Stomach smooth muscle (tissue), 2 donors: Measurements from ENCODE around the gene SHROOM3.
"Not testable (repeated sequence)": the region's sequence is repeated elsewhere in the genome, so short reads cannot be mapped to it uniquely, and the experiment has no call there.

ENCODE experiments used
- H3K27ac ChIP-seq: one replicate; pipeline ENCODE4 v1.7.0; 2013; ENCODE audit warnings: mild to moderate bottlenecking, low read length, inconsistent platforms
- H3K27me3 ChIP-seq, 2 donors: one replicate each; pipeline ENCODE4 v1.7.0; 2013; ENCODE audit warnings: low read length in 2 of 2; ENCODE audit not compliant: insufficient read depth in 2 of 2, control insufficient read depth in 1 of 2
- H3K36me3 ChIP-seq, 2 donors: one replicate each; pipeline ENCODE4 v1.7.0; 2013; ENCODE audit warnings: low read length in 2 of 2; ENCODE audit not compliant: control insufficient read depth in 2 of 2, insufficient read depth in 2 of 2
- H3K4me1 ChIP-seq: one replicate; pipeline ENCODE4 v1.7.0; 2013; ENCODE audit warnings: low read length; ENCODE audit not compliant: control insufficient read depth, insufficient read depth
- H3K4me3 ChIP-seq, 2 donors: one replicate each; pipeline ENCODE4 v1.7.0; 2013; ENCODE audit warnings: low read length in 2 of 2
- H3K9ac ChIP-seq, 2 donors: one replicate each; pipeline ENCODE4 v1.7.0; 2013; ENCODE audit warnings: low read length in 2 of 2, mild to moderate bottlenecking in 1 of 2
- H3K9me3 ChIP-seq, 2 donors: one replicate each; pipeline ENCODE4 v1.7.0; 2013; ENCODE audit warnings: low read length in 2 of 2; ENCODE audit not compliant: control insufficient read depth in 2 of 2
- donor health status: healthy.
- donor health status: Pancreatic carcinoma.

SHROOM3 gene

DNA sequence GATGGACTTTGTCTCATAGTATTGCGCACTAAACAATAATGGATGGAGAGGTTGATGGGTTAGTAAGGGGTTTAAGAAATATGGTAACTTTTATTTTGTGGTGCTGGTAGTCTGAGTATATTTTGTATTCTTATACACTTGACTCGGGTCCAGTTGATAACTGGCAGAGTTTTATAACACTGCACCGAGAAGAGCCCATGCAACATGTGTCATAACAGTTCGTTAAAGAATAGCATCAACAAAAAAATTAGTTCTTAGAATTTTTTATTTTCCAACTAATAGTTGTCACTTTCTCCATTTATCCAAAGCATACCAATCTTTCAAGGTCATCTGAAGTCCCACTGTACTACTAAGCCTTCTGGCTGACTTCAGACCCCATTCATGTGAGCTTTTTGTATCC is 287.8 kb downstream of the SHROOM3 start:
- Histone ChIP-seq H3K27me3 (no peaks in the 10 kb centered on the region), H3K4me1 (no peaks in the 10 kb centered on the region), H3K9me3 (no peaks in the 10 kb centered on the region), H3K9ac (no peak overlapping the region), H3K4me3 (no peak overlapping the region), H3K27ac (no peak overlapping the region), H3K36me3 (no peaks in the 10 kb centered on the region)

DNA sequence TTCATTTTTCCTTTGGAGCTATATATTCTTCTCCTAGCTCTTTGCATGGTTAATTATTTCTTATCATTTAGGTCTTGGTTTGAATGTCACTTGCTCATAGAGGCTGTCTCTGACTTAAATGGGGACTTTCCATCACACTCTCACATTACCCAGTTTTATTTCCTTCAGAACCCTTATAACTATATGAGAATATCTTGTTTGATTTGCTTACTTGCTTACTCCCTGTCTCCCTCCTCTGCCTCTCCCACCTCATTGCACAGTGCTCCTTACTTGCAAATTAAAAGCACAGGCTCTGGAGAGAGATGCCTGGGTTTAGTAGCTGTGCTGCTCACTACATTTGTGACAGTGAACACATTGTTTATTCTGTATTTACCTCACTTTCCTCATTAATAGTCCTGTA is 288.3 kb downstream of the SHROOM3 start:
- Histone ChIP-seq H3K9ac (no peak overlapping the region), H3K36me3 (no peaks in the 10 kb centered on the region), H3K4me3 (no peak overlapping the region), H3K9me3 (no peaks in the 10 kb centered on the region), H3K27ac (no peak overlapping the region), H3K4me1 (no peaks in the 10 kb centered on the region), H3K27me3 (no peaks in the 10 kb centered on the region)

DNA sequence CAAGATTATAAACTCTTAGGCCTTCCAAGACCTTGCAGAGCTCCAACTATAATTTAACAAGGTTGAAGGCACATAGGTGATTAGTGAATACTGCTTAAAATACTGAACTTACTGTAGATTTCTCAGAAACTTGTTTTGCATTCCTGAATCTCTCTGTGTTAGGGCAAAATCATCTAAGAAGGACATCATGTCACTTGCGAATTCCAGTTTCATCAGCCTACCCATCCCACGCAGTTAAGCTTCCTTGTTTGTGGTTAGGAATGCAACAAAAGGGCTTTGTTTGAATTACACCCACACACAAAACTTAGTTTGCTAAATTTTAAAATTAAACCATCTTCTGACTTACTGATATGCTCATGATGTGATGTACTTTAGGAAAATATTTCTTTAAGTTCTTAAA is 288.9 kb downstream of the SHROOM3 start:
- Histone ChIP-seq H3K27ac (no peak overlapping the region), H3K4me1 (no peaks in the 10 kb centered on the region), H3K4me3 (no peak overlapping the region), H3K9ac (no peak overlapping the region), H3K36me3 (no peaks in the 10 kb centered on the region), H3K9me3 (no peaks in the 10 kb centered on the region), H3K27me3 (no peaks in the 10 kb centered on the region)

DNA sequence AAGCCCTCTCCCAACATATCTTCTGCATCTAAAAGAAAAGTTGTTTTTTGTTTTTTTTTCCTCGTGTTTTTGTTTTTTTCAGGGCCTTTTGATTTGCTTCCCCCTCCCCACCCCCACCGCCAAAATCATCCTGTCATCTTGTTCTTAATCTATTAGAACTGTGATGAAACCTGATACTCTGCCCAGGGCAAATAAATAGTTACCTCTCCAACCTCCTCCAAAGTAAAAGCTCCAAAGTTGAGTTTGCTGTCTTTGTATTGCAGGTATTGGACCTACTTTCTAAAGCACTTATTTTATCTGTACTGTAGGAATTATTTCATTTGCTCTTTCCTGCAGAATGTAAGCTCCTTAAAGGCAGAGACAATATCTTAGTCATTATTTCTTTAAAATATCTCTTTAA is 290.0 kb downstream of the SHROOM3 start:
- Histone ChIP-seq H3K27me3 (no peaks in the 10 kb centered on the region), H3K4me3 (no peak overlapping the region), H3K36me3 (no peaks in the 10 kb centered on the region), H3K9me3 (no peaks in the 10 kb centered on the region), H3K27ac (no peak overlapping the region), H3K4me1 (no peaks in the 10 kb centered on the region), H3K9ac (no peak overlapping the region)

DNA sequence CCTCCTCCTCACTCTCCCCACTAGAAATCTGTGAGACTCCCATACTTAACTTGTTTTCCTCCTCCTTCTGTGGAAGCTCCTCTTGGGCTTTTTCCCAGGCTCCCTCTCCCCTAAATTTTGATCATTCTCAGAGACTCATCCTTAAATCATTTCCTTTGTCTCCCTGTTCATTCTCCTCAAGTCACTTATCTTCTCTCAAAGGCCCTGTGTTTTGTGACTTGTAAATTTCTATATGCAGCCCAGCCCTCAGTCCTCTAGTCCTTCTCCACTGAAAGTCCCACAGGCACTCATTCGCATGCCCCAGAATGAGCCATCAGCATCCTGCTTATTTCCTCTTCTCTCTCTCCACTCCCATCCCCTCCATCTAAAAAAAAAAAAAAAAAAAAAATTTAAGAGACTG is 291.1 kb downstream of the SHROOM3 start:
- Histone ChIP-seq H3K36me3 (no peaks in the 10 kb centered on the region), H3K27me3 (no peaks in the 10 kb centered on the region), H3K4me1 (no peaks in the 10 kb centered on the region), H3K27ac (no peak overlapping the region), H3K9me3 (no peaks in the 10 kb centered on the region), H3K4me3 (no peak overlapping the region), H3K9ac (no peak overlapping the region)

DNA sequence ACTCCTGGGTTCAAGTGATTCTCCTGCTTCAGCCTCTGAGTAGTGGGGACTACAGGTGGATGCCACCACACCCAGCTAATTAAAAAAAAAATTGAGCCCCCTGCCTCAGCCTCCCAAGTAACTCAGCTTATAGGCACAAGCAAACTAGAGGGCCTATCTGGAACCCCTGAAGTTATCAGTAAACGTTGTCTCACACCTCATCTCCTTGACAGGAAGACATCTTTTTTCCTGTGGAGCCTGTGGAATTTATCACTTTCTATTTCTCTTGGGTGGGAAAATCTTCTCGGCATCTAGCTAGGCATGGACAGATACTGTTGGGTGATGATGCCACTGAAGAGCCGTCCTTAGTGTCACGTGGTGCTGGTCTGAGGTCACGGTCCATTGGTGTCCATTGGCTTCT is 291.6 kb downstream of the SHROOM3 start:
- H3K4me1 ChIP-seq: no peaks in the 10 kb centered on the region
- H3K27me3 ChIP-seq: no peaks in the 10 kb centered on the region
- no peak overlapping the region for H3K9ac ChIP-seq

DNA sequence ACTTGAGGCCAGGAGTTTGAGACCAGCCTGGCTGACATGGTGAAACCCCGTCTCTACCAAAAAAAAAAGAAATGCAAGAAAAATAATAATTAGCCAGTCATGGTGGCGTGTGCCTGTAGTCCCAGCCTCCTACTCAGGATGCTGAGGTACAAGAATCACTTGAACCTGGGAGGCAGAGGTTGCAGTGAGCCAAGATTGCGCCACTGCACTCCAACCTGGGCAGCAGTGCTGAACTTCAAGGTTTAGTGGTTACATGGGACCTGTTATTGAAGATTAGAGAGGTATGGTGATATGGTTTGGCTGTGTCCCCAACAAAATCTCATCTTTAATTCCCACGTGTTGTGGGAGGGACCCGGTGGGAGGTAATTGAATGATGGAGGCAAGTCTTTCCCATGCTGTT is 292.9 kb downstream of the SHROOM3 start:
- H3K27ac ChIP-seq, H3K27me3 ChIP-seq, H3K9ac ChIP-seq, H3K4me3 ChIP-seq, H3K4me1 ChIP-seq, H3K36me3 ChIP-seq, H3K9me3 ChIP-seq: not testable (repeated sequence)

More for the DNA sequence above, 291.6 kb downstream of the SHROOM3 start:
- Histone ChIP-seq H3K36me3 (no peaks in the 10 kb centered on the region), H3K9me3 (no peaks in the 10 kb centered on the region), H3K4me3 (no peak overlapping the region), H3K27ac (no peak overlapping the region)

DNA sequence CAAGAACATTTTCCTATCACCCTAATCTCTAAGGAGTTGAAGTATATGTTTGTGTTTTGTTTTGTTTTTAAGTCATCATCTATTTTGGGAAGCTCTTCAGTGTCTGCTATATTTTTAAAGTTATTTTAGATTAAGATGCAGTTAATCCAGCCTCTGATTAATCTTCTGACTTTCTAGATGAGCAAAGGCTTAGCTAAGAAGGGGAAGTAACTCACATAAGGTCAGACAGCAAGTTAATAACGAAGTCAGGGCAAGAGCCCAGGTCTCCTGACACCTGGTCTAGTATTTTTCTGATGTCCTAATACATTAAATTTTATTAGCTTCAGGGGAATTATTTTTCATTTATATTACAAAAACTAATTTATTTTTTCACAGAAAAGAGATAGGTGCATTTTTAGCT is 294.4 kb downstream of the SHROOM3 start:
- no peaks in the 10 kb centered on the region for H3K27me3 ChIP-seq
- H3K9ac ChIP-seq: no peak overlapping the region
- no peaks in the 10 kb centered on the region for H3K36me3 ChIP-seq
- H3K27ac ChIP-seq: no peak overlapping the region
- no peaks in the 10 kb centered on the region for H3K9me3 ChIP-seq
- peaks cover 5% of the 10 kb centered on the region for H3K4me1 ChIP-seq
- no peak overlapping the region for H3K4me3 ChIP-seq

DNA sequence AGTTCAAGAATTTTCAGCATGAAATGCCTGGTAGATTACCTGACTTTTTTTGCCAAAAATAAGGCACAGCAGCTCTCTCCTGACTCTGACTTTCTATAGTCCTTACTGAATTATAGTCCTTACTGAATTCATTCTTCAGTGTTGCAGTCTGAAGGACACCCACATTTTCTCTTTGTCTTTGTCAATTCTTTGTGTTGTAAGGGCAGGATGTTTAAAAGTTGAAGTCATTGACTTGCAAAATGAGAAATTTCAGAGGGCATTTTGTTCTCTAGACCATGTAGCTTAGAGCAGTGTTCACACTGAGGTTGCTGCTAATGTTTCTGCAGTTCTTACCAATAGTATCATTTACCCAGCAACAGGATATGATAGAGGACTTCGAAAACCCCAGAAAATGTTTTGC is 295.0 kb downstream of the SHROOM3 start:
- H3K27me3 ChIP-seq: no peaks in the 10 kb centered on the region
- no peaks in the 10 kb centered on the region for H3K36me3 ChIP-seq
- no peak overlapping the region for H3K27ac ChIP-seq
- no peak overlapping the region for H3K4me3 ChIP-seq
- peaks cover 5% of the 10 kb centered on the region for H3K4me1 ChIP-seq
- H3K9me3 ChIP-seq: no peaks in the 10 kb centered on the region
- no peak overlapping the region for H3K9ac ChIP-seq

DNA sequence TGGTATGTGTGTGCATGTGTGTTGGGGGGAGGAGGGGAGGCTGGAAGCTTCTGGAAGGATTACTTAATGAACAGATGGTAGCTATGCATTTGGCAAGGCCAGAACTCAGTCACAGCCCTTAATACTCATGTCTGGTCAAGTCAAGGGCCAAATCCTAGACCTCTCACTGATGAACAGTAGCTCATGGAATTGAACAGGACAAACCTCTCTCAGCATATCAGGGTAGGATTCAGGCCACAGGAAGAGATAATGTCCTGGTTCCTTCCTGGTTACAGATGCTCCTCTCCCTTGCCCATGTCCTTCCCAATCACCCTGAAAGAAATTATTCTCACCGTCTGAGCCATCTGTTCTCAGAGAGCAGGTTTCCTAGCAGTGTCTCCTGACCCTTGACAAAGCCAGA is 297.2 kb downstream of the SHROOM3 start:
- no peak overlapping the region for H3K27ac ChIP-seq
- H3K9me3 ChIP-seq: no peaks in the 10 kb centered on the region
- H3K4me3 ChIP-seq: no peak overlapping the region
- H3K27me3 ChIP-seq: no peaks in the 10 kb centered on the region
- H3K4me1 ChIP-seq: peaks cover 5% of the 10 kb centered on the region
- no peak overlapping the region for H3K9ac ChIP-seq
- no peaks in the 10 kb centered on the region for H3K36me3 ChIP-seq

DNA sequence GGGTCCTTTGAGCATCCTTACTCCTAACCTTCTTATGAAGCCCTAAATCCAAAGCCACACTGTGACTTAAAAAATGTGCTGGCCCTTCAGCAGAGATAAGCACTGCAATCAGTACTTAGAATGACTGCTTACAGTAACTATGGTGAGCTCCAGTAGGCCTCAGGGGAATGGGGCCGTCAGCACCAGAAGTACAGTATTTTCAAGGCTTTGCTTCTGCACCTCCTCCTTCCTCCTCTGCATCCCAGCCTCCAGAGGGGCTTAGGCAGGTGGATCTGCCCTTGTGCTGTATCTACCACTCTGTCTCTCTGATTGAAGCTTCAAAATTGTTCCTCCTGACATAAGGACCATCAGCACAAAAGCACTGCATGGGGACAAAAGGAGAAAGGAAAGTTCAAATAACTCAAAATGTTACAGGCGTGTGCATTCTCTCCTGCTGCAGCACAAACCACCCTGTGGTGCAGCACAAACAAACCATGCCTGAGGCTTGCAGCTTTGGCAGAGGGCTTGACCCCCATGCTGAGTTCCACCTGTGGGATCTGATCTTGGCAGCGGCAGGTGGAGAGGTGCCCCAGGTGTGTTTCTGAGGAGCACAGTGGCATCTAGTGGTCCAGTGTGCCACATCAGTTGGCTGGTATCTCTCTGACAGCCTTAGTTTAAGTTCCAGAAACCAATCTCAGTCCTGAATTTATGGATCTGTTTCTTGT is 298.2 kb downstream of the SHROOM3 start:
- H3K4me1 ChIP-seq: peaks cover 5% of the 10 kb centered on the region
- H3K27ac ChIP-seq: no peak overlapping the region
- H3K9me3 ChIP-seq: no peaks in the 10 kb centered on the region
- no peak overlapping the region for H3K4me3 ChIP-seq
- no peaks in the 10 kb centered on the region for H3K36me3 ChIP-seq
- no peak overlapping the region for H3K9ac ChIP-seq
- H3K27me3 ChIP-seq: no peaks in the 10 kb centered on the region
